Measurements from ENCODE around the gene GHRL.
"Not testable (repeated sequence)": the region's sequence is repeated elsewhere in the genome, so short reads cannot be mapped to it uniquely, and the experiment has no call there.

GHRL gene

DNA sequence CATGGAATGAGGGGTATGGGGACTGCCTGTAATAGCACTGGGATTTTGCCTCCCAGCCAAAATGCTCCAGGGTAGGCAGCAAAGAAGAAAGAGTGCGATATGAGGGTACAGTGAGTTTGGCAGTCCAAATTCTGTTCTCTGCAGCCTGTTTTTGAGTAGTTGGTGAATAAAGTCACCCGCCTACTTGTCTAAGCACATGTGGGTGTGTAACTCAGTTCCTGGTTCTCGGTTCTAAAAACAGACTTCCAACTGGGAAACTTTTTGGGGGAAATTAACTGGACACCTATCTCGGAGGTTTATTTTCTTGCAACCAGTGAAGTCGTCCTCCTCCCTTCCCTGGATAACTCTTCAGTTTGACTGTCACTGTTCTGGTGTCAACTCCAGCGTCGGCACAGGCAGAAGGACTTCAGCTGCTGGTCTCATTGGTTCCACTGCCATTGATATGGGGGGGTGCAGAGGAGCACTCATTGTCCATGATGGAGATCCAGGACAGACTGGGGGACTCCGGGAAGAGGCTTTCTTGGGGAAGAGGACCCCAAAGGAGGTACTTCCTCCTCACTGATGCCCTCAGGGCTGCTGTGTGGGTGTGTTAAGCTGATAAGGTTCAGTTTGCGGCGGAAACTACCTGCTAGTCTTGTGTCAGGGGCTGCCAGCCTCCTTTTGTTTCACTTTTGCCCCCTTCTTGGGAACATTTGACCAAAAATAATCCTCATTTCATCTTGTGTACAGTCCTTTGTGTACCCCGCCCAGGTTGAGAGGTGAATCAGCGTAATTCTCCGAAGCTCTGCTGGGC is 13.2 kb downstream of the GHRL start:
- no peak for DNase-seq (ENCODE audit: insufficient read length, low spot score)
- FAIRE-seq: no peak

- DNase-seq (ENCODE audit: insufficient read length, low spot score) (no peak), FAIRE-seq (no peak)
These were observed 14.2 kb downstream of the GHRL start for GRCh38 chr3:10278501-10278900.

DNA sequence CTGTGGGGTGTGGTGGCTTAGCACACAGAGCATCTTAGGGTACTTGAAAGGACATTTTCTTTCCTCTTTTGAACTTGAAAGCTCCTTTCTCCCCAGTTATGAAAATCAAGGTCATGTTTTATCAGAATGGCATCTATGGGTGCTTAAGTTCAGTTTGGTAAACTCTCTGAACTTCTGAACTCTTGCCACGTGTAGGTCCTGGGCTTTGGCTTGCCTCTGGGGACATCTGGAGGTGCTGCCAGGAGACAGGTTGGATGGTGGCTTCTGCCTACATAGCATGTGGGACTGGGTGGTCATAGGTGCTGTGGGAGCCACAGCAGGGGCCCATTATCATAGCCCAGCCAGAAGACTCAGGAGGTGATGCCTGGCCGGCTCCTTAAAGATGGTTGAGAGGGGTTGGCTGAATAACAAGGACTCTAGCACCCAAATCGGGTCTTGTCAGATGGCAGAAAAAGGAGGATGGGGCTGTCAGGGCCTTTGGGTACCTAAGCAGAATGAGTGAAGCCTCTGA is 15.6 kb downstream of the GHRL start:
- FAIRE-seq (no peak), DNase-seq (ENCODE audit: insufficient read length, low spot score) (no peak)

DNA sequence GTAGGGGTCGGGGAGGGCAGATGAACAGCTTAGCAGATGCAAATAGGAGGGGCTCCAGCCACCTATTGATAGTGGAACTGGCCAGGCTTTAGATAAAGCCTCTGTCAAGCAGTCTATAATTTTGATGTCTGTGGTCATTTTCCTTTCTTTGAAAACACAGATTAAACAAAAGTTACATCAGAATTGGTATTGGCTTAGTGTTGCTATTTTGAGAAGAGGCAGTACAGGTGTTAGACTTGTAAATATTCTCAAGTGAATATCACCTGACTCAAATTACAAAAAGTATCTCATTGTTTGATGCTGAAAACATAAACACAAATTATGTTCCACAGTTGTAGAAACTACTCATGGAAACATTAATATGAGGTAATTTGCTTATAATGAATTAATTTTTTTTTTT is 18.1 kb downstream of the GHRL start:
- no peak for DNase-seq (ENCODE audit: insufficient read length, low spot score)
- FAIRE-seq: peak; percentile 21

- FAIRE-seq: no peak
These were observed 18.9 kb downstream of the GHRL start for GRCh38 chr3:10273702-10274305.

GRCh38 chr3:10272977-10273376 is 19.8 kb downstream of the GHRL start:
- no peak for DNase-seq (ENCODE audit: insufficient read length, low spot score)
- FAIRE-seq: no peak

More at GRCh38 chr3:10273702-10274305, 18.9 kb downstream of the GHRL start:
- DNase-seq (ENCODE audit: insufficient read length, low spot score): no peak

DNA sequence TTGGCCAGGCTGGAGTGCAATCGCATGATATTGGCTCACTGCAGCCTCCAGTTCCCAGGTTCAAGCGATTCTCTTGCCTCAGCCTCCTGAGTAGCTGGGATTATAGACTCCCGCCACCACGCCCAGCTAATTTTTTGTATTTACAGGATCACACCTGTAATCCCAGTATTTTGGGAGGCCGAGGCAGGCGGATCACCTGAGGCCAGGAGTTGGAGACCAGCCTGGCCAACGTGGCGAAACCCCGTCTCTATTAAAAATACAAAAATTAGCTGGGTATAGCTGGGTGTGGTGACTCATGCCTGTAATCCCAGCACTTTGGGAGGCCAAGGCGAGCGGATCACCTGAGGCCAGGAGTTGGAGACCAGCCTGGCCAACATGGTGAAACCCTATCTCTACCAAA is 20.3 kb downstream of the GHRL start:
- not testable (repeated sequence) for FAIRE-seq

GRCh38 chr3:10269443-10269842 is 23.3 kb downstream of the GHRL start:
- no peak for FAIRE-seq

More for the DNA sequence above, 20.3 kb downstream of the GHRL start:
- not testable (repeated sequence) for DNase-seq (ENCODE audit: insufficient read length, low spot score)

GRCh38 chr3:10268930-10269329 is 23.8 kb downstream of the GHRL start:
- FAIRE-seq: no peak

More at GRCh38 chr3:10269443-10269842, 23.3 kb downstream of the GHRL start:
- DNase-seq (ENCODE audit: insufficient read length, low spot score): no peak

DNA sequence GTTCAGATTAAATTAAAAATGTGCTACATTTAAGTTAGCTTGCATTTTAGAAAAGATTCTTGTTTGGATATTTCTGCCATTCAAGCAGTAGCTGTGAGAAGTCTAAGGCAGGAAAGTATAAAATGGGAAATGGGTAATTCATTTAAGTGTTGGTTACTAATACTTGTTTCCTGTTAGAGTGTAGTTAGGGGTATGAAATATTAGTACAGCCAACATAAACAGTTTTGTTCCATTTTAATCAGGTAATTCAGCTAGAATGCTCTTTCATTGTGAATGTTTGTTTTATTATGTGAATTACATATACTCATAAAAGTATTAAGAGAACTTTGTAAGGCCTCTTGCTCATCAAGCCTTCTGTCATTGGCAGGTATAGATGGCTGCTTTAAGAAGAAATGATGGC is 24.6 kb downstream of the GHRL start:
- DNase-seq (ENCODE audit: insufficient read length, low spot score): no peak
- FAIRE-seq: no peak

More at GRCh38 chr3:10268930-10269329, 23.8 kb downstream of the GHRL start:
- DNase-seq (ENCODE audit: insufficient read length, low spot score): no peak

DNA sequence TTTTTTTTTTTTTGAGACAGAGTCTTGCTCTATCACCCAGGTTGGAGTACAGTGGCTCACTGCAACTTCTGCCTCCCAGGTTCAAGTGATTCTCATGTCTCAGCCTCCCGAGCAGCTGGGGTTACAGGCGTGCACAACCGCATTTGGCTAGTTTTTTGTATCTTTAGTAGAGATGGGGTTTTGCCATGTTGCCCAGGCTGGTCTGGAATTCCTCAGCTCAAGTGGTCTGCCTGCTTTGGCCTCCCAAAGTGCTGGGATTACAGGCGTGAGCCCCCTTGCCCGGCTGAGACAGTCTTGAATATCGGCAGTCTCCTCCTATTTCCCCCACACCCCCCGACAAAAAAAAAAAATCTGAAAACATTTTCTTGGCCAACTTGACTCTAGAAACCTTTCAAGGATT is 25.8 kb downstream of the GHRL start:
- DNase-seq (ENCODE audit: insufficient read length, low spot score); FAIRE-seq: not testable (repeated sequence)

- FAIRE-seq: no peak
These were observed 26.9 kb downstream of the GHRL start for GRCh38 chr3:10265833-10266232.

DNA sequence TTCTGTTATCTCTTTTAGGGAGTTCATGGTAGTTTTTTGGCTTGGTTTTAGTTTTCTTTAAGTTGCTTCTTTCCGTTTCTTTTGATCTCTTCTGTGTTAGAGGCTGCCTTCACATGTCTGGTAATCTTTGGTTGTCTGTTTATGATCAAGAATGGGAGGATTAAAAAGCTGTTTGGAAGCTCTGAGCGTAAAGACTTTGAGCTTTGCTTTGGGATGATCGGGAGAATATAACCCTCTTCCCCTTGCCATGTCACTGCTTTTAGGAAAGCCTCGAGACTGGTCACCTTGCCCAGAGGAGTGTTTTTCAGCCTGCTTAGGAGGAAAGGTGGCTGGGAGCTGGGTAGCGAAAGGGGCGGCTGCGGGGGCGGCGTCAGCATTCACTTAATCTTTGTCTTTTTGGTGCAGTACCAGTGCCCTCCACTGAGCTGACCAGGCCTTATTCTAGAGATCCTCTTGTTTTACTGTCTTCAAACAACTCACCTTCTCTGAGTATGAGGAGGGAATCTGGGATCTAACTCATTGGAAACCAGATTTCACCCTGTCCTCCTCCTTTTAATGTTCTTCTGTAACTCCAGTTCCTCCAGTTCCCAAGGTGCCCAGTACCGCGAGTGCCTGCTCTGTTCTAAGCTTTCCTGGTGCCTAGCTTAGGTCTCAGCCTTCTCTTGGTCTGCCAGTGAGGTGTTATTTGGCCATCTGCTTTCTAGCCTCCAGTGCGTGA is 28.9 kb downstream of the GHRL start:
- FAIRE-seq (no peak), DNase-seq (ENCODE audit: insufficient read length, low spot score) (no peak)

More at GRCh38 chr3:10265833-10266232, 26.9 kb downstream of the GHRL start:
- no peak for DNase-seq (ENCODE audit: insufficient read length, low spot score)

DNA sequence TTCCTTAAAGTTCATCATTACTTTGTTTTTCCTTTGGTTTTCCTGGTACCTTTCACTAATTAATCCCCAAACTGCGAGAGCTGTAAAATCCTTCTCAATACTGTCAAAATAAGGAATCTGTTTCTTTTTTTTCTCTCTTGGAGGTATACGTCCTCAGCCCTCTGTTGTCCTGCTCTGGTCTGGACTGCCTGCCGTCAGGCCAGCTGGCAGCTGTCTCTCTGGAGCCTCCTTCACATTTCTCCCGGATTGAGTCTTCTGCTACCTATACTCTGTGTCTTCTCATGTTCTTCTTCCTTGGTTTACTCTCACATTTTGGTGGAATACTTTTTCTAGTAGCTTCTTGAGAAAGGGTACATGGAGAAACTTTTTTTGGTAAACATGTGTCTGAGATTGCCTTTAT is 30.7 kb downstream of the GHRL start:
- no peak for FAIRE-seq
- no peak for DNase-seq (ENCODE audit: insufficient read length, low spot score)

DNA sequence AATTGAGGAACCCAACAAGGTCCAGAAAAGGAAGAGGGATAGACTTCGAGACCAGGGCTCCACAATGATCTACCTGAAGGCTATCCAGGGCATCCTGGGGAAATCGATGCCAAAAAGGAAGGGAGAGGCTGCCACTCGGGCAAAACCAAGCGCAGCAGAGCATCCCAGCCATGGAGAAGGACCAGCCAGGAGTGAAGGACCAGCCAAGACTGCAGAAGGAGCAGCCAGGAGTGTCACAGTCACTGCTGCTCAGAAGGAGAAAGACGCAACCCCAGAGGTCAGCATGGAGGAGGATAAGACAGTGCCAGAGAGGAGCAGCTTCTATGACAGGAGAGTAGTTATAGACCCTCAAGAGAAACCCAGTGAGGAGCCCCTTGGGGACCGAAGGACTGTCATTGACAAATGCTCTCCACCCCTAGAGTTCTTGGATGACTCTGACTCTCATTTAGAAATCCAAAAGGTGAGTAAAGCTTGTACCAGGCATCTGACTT is 32.5 kb downstream of the GHRL start:
- FAIRE-seq: no peak
- DNase-seq (ENCODE audit: insufficient read length, low spot score): no peak

DNA sequence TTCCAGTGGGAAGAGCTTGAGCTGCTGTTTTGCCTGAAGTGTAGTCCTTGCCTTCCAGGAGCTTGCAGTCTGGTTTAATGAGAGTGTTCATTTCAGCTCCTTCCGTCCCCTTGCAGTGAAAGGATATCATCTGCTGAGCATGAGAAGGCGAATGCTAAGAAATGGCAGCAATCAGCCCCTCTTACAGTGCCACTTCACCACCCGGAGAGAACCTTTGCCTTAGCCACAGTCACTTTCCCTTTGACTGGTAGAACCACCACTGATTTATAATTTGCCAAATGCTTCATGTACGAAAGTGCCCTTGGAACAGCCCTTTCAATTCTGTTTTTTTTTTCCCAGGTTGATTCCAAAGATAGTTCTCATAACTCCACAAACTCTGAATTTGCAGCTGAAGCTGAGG is 32.9 kb downstream of the GHRL start:
- FAIRE-seq: no peak

DNA sequence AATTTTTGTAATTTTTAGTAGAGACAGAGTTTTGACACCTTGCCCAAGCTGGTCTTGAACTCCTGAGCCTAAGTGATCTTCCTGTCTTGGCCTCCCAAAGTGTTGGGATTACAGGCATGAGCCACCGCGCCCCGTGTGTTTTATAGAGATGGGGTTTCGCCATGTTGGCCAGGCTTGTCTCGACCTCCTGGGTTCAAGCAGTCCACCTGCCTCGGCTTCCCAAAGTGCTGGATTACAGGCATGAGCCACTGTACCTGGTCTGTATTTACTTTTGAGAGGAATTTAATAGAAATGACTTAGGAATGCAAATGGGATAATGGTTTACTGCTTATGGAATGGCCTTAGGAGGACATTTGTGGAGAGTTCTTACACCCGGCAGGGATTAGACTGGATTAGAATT is 33.7 kb downstream of the GHRL start:
- FAIRE-seq: no peak
- no peak for DNase-seq (ENCODE audit: insufficient read length, low spot score)

More for the DNA sequence above, 32.9 kb downstream of the GHRL start:
- DNase-seq (ENCODE audit: insufficient read length, low spot score): no peak

GRCh38 chr3:10255835-10256234 is 36.9 kb downstream of the GHRL start:
- no peak for FAIRE-seq
- DNase-seq (ENCODE audit: insufficient read length, low spot score): no peak

- no peak for FAIRE-seq
These were observed 39.0 kb downstream of the GHRL start for GRCh38 chr3:10253731-10254130.

DNA sequence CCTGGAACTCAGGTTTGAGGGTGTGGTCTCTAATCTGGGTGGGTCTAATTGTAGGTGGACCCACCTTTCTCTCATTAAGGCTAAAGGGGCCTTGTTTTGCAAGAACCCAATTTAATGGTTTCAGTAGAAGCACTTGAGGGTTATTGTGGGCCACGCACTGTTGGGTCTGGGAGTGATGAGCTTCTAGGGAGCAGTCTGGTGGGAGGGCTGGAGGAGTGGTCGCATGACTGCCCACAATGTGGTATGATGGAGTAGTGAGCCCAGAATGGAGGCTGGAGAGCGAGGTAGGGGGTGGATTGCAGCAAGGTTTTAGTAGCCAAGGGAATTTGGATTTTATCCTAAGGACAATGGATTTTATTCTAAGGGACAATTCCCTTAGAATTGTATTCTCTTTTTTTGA is 41.7 kb downstream of the GHRL start:
- no peak for DNase-seq (ENCODE audit: insufficient read length, low spot score)
- FAIRE-seq: no peak

More at GRCh38 chr3:10253731-10254130, 39.0 kb downstream of the GHRL start:
- DNase-seq (ENCODE audit: insufficient read length, low spot score): no peak

GRCh38 chr3:10249833-10250232 is 42.9 kb downstream of the GHRL start:
- no peak for DNase-seq (ENCODE audit: insufficient read length, low spot score)
- no peak for FAIRE-seq

All from GM19239 (cell line).